HG03521 (cell line): ENCODE data around the gene TMX3.
A peak's percentile ranks its signal among the peaks of the same experiment; 100 is the strongest.

ENCODE experiments used
- ATAC-seq: cut with Tn5 transposase; IDR thresholded peaks from one replicate; pipeline ENCODE4 v1.9.1; 2021; ENCODE audit warnings: mild to moderate bottlenecking, moderate library complexity; ENCODE audit not compliant: unreplicated experiment

The TMX3 gene, protein sequence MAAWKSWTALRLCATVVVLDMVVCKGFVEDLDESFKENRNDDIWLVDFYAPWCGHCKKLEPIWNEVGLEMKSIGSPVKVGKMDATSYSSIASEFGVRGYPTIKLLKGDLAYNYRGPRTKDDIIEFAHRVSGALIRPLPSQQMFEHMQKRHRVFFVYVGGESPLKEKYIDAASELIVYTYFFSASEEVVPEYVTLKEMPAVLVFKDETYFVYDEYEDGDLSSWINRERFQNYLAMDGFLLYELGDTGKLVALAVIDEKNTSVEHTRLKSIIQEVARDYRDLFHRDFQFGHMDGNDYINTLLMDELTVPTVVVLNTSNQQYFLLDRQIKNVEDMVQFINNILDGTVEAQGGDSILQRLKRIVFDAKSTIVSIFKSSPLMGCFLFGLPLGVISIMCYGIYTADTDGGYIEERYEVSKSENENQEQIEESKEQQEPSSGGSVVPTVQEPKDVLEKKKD

DNA sequence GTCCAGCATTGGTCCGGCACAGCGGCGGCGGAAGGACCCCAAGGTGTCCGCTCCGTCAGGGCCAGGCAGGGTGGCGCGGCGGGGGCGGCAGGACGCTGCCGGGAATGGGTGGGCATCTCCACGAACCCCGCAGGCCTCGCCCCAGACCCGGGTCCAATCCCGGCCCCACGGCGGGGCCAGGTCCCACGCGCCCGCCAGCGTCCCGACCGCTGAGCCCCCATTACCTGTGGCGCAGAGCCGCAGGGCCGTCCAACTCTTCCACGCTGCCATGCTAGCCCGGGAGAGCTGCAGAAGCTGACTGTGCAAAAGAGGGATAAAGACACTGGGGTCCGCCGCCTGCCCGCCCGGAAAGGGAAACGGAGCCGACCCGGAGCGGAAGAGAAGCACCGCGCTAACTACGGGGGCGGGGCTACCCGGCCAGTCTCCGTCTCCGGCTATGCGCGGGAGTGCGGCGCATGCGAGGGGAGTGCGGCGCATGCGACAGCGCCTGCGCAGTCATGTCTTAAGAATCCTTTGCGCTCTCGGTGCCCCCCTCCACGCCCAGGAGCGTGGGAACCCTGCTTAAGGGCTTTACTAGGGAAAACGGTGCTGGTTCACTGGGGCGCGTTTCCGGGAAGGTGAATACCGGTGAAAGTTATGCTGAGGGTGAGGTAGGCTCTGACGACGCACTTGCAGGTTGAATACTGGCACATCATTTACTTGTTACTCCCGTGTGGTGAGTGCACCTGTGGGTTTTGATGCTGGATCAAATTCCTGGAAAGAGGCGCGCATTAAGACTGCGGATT, at the start of gene TMX3:
TMX3 (minus strand) TSS at position 397 of the 785 bp plus-strand sequence; CDS start at position 270, 127 bp downstream.
- ATAC-seq, result peak; percentile 98

DNA sequence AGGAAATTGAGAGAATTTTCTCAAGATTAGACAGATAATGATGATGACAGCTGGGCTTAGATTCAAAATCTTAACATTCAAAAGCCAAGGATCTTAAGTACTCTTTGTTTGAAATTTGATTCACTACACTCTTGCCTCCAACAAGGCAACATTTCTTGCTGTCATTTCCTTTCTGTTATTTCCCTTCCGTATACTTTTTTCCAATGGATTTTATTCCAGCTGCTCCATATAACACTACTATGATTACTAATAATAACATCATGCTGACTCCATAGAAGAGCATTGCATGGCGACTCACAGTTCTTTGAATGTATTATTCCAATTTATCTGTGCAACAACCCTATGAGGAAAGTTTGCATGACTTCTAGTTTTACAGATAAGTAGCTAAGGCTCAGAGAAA, 49.1 kb upstream of the TMX3 start:
- ATAC-seq, result no peak

DNA sequence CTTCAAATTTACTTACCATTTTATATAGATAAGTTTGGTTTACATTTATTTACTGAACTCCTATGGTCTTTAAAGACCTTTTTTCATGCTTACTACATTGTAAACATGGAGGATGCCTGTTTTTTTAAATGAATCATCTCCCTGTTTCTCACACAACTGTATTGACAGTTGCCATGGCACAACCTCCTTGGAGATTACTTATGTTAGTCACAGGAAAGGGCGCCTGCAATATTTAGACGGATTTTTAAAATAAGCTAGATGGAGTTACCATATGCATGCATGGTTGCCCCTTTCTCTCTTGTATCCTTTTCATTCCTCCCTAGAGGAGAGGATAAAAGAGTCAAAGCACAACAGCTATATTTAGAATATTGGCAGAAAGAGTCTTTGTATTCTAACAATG, 48.2 kb upstream of the TMX3 start:
- ATAC-seq, result no peak

DNA sequence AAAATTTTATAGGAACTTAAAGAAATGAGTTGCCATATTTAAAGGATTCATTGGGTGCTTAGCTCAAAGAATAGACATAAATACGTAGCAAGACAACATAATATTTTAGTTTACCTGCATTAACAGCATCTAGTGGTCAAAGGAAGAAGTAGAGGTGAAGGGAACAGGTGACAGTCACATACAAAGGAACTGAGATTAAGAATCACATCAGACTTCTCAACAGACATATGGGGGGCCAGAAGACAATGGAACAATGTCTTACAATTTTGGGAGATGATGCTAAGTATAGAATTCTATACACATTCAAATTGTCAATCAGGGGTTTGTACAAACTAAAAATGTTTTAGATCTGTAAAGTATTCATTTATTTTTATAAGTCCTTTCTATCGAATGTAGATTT, 44.4 kb upstream of the TMX3 start:
- no peak for ATAC-seq

DNA sequence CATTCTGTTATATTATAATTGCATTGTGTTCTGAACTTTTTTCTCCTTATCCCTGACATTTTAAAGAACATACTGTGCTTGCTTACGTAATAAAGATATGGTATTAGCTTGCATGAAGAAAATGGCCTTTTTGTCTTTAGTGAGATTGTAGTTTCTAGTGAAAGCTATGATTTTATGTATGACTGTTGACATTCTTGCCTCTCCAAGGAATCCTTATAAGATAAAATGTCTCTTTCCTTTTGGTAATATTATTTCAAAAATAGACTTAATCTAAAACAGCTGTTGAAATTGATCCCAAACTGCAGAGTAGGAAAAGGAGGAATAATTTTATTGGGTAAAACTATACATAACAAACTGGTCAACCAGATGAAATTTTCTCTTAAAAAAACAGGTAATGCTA, 42.2 kb upstream of the TMX3 start:
- ATAC-seq, result no peak

DNA sequence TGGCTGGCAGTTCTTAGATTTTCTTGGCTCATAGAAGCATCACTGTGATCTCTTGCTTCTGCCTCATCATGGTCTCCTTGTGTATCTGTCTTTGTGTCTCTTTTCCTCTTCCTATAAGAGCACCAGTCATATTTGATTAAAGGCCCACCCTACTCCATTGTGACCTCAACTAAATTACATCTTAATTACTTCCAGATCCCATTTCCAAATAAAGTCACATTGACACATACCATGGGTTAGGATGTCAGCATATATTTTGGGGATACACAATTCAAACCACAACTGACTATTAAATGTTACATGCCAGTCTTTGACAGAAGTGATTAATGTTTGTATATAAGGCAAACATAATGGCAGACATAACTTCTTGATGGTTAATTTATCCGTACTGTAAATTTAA, 27.3 kb upstream of the TMX3 start:
- ATAC-seq, result no peak

DNA sequence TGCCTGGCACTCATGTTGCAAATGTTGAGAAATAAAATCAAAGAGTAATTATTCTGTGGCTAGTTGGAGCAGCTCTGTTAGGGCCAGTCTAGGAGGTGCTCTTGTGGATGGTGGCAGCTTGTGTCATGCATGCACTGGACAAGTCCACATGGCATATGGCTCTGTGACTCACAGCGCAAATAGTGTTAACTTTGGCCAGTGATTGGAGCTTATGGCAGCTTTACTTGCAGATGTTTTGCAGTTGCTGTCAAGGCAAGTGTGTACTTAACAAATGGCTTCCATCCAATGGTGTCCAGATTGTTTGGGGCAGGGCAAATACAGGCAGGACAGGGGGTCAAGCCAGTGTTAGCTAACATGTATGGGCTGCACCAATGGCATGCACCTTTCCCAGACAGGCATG, 26.1 kb upstream of the TMX3 start:
- ATAC-seq, result no peak

DNA sequence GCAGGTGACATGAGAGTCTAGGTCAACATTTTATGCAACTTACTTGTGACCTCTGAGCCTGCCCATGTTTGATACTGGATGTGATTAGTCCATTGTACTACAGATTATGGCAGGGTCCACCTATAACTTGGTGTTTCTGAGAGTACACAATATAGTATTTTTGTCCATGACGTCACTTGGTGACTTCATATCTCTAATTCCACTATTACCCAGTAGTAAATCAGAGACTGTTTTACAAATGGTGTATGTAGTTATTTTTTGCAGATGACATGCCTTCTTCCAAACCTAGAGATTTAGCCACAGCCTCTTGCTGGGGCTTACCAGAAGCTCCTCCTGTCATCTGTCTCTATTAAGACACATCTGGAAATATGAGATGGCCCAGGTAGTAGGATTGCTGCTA, 24.6 kb upstream of the TMX3 start:
- ATAC-seq, result no peak

DNA sequence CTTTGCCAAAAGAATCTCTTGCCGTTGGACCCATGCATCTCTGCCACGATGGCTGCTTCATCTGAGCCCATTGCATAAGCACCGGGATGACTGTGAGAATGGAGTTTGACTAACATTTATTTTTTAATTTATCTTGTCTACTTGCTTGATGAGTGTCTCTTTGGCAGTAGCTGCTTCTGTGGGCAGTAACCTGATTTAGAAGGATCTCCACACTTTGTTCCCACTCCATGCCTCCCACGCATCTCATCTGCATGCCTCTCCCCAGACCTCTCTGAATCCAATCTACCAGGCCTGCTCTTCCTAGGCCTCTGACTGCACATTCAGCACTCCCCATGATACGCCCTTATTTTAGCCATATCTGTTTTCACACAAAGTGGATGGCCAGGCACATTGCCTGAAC, 23.7 kb upstream of the TMX3 start:
- no peak for ATAC-seq

DNA sequence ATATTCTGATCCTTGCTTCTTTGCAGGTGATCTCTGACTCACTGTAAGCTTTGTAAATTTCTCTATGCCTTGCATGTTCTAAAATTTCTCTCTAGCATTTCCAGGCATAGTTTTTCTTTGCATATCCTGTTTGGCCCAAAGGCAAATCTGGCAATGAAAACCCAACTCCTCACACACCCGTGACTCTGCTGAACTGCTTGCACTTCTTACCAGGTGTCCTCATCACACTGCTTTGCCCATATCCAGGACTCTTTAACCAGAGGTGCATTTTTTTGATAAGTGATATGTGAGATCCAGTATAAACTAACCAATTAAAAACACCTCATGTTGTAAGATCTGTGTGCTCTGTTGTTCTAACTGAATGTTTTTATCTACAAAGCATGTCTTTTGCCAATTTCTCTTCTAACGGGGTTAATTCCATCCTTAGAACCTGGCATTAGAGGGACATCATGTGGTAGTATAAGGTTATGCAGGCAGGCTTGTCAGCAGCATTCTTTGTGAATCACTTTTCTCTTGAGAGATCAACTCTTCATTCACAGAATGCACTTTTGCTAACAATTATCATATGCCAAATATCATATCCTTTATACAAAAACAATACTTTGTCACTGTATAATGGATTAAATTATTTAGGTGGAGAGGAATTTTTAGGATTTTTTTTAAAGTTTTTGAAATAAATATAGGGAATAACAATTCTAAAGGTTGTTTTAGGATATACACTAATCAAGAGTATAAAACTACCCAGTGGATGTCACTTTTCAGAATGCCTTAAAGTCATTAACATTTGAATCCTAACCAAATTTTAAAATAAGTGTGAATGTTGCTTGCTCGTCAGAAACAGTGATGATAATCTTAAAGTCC, 20.8 kb upstream of the TMX3 start:
- ATAC-seq, result peak; percentile 73

DNA sequence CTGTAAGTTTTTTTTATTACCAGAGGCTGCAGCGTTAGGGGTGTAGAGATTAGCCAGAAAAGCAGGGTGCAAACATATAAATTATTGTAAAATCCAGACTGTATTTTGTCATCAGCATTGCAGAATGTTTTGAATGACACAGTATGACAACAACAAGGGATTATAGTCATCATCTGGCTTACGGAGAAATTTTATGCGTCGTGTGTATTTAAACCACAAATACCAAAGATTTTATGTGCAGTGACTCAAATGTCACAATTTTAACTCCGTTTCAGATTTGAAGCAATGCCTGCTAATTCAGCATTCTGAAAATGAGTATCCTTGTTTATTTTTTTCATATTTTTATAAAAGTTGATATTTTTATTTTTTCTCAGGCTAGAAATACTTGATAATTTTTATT, 19.4 kb upstream of the TMX3 start:
- no peak for ATAC-seq

DNA sequence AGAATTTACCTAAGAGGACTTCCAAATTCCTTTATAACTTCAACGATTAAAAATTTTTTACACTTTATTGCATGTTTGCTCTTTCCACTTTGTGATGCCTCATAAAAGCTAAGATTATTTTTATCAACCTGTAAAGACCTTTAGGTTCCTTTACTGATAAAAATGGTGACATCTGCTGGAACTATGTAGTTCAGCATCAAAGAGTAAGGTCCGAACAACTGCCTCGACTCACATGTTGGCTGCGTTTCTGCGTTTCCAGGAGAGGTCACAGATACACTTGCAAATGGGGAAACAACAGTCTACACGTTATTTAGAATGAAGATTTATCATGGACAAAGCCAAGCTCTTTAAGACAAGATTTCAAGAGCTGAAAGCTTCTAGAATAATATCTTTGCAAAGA, 18.8 kb upstream of the TMX3 start:
- ATAC-seq, result no peak

DNA sequence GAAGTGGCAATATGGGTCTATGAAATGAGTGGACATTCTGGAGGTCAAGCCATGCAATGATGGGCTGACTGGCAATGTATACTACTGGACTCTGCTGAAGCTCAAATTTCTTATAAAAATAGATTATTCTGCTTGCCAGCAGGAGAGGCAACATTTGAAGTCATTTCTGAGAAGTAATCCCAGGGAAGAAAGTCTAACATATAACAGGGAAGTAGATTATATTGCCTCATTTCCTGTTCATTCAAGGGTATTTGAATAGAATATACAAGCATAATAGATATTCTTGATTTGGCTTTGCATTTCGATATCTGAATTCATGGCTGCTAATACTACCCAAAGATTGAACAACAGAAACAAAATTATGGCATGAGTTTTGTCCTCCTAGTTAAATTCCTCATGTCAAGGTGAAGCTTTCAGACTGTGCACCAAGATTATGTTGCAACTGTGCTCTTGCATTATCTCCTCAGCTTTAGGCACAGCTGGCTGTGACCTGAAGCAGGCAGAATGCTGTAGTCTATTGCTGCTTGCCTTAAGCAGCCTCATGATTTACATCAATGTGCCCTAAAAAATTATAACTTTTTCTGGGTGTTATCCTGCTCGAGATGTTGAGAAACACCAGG, 13.3 kb upstream of the TMX3 start:
- ATAC-seq, result no peak

DNA sequence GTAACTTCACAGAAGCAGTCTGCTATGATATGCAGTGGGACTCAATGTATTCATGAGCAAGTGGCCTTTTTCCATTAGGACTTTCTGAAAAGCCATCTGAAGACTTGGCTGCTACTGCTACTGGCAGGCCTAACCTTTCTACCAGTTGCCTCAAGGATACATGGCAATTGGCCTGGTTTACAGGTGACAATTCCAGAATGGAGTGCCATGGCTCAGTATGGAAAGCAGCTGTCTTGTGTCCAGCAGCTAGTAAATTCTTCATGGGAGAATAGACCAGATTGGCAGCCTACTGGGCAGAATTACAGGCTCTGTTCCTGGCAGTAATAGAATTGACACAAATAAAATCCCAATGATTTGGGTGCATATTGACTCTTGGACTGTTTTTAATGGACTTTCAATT, 12.6 kb upstream of the TMX3 start:
- no peak for ATAC-seq

DNA sequence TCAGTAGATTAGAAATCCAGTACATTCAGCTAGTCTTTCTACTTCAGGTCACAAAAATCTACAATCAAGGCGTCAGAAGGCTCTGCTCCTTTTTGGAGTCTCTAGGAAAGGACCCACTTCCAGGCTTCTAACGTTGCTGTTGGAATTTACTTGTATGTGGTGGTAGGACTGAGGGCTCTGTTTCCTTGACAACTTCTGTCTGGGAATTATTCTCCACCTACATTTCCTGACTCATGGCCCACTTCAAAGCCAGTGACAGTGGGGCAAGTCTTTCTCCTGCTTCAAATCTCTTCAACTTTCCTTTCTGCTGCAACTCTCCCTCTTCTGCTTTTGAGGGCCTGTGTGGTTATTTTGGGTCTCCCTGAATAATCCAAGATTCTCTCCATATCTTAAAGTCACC, 10.4 kb upstream of the TMX3 start:
- no peak for ATAC-seq

DNA sequence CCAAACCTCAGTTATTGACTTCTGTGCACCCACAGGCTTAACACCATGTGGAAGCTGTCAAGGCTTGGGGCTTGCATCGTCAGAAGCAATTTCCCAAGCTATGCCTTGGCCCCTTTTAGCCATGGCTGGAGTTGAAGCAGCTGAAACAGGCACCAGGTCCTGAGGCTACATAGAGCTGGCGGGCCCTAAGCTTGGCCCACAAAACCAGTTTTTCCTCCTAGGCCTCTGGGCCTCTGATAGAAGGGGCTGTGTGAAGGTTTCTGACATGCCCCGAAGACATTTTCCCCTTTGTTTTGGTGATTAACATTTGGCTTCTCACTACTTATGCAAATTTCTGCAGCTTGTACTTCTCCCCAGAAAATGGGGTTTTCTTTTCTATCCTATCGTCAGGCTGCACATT, 9.1 kb upstream of the TMX3 start:
- no peak for ATAC-seq

DNA sequence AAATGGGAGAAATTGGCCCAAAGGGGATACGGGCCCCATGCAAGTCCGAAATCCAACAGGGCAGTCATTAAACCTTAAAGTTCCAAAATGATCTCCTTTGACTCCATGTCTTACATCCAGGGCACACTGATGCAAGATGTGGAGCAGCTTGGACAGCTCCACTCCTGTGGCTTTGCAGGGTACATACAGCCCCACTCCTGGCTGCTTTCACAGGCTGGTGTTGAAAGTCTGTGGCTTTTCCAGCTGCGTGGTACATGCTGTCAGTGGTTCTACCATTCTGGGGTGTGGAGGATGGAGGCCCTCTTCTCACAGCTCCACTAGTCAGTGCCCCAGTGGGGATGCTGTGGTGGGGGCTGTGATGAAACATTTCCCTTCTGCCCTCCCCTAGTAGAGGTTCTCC, 8.6 kb upstream of the TMX3 start:
- ATAC-seq, result no peak

DNA sequence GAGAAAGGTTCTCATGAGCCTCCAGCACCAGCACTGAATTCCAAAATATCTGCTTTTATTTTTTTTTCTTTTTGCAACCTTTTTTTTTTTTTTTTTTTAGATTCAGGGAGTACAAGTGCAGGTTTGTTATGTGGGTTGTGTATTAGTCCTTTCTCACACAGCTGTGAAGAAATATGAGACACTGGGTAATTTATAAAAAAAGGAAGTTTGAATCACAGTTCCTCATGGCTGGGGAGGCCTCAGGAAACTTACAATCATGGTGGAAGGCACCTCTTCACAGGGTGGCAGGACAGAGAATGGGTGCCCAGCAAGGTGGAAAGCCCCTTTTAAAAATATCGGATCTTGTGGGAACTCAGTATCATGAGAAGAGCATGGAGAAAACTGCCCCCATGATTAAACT, 7.9 kb upstream of the TMX3 start:
- ATAC-seq, result no peak

DNA sequence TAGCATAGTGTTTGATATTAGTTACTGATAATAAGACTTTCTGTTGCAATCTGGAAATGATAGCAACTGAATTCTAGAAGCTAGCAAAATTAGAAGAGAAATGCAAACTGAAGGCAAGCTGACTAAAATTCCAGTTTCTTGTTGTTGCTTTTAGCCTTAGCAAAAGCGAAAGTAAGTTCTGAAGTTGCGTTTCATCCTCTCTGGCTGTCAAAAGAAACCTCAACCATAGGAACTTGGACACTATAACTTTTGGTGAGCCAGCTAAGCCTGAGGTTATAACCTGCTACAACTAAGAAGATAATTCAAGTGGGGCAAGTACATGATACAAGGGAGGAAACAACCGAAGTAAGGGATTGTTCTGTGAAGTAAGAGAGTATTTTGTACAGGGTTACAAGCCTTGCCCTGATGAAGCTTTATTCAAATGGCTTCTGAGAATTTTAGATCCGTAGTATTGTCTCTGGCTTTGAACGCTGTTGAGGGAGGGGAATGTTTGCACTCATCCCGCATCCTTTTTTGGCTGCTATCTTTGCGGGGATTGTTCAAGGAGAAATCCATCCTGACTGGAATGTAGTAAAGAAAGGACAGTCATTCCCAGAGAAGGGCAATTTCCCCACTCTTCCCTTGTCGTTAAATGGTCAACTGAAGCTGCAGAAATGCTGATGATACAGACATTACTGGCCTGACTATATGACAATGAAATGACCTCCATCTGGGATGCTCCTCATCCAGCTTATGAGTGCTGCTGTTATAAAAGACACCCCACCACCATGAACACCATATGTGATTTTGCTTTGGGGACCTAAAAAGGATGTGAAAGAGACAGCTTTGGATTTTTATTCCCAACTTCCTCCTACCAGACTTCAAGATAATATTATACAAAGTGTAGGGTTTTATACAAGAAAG, 7.0 kb upstream of the TMX3 start:
- ATAC-seq, result peak; percentile 81

DNA sequence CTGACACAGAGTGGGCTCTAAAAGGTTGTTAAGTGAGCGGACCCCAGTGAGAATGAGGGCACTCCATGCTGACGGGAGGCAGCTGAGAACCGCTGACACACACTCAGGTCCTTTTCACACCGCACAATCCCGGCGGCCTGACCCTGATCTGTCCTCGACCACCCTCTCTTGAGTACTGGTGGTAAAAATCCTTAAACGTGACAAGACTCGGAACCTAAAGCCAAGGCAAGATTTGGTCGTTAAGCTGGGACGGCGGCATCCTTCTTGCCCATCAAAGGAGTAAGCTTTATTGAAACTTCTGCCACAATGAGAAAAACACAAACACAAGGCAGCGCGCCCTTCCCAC, 569 bp downstream of the TMX3 start:
- ATAC-seq, result peak; percentile 3
